H7 (cell line): ENCODE measurements around the gene OMP. TPM values are rescaled to one million over a fixed set of nuclear protein-coding genes. Genes with fewer than 3 reads are reported as not detected.
A peak's percentile ranks its signal among the peaks of the same experiment; 100 is the strongest.
"Not testable (repeated sequence)": the region's sequence is repeated elsewhere in the genome, so short reads cannot be mapped to it uniquely, and the experiment has no call there.

Experiments
- DNase-seq: peaks from one replicate; pipeline ENCODE4 v3.0.0; 2012
- H3K27me3 ChIP-seq: 2 replicates; pipeline ENCODE4 v1.6.0; 2011; ENCODE audit warnings: mild to moderate bottlenecking, low read length; ENCODE audit not compliant: control insufficient read depth, insufficient read depth
- H3K36me3 ChIP-seq: replicated peaks from 2 replicates; pipeline ENCODE4 v1.5.1; 2011; ENCODE audit warnings: low read length; ENCODE audit not compliant: control insufficient read depth, insufficient read depth
- H3K4me3 ChIP-seq: 2 replicates; pipeline ENCODE4 v1.5.1; 2011; ENCODE audit warnings: low read depth, mild to moderate bottlenecking, control low read depth, low read length, moderate library complexity; ENCODE audit not compliant: insufficient read depth
- total RNA-seq: library from RNA; depleted of rRNA; stranded (reverse); fragments of >200 nt; shearing (Covaris generic); gene quantifications from 2 replicates; pipeline ENCODE4 v1.2.3, GENCODE V29; 2014; rRNA removed

OMP gene, protein sequence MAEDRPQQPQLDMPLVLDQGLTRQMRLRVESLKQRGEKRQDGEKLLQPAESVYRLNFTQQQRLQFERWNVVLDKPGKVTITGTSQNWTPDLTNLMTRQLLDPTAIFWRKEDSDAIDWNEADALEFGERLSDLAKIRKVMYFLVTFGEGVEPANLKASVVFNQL
- not detected in 2 replicates for total RNA-seq

DNA sequence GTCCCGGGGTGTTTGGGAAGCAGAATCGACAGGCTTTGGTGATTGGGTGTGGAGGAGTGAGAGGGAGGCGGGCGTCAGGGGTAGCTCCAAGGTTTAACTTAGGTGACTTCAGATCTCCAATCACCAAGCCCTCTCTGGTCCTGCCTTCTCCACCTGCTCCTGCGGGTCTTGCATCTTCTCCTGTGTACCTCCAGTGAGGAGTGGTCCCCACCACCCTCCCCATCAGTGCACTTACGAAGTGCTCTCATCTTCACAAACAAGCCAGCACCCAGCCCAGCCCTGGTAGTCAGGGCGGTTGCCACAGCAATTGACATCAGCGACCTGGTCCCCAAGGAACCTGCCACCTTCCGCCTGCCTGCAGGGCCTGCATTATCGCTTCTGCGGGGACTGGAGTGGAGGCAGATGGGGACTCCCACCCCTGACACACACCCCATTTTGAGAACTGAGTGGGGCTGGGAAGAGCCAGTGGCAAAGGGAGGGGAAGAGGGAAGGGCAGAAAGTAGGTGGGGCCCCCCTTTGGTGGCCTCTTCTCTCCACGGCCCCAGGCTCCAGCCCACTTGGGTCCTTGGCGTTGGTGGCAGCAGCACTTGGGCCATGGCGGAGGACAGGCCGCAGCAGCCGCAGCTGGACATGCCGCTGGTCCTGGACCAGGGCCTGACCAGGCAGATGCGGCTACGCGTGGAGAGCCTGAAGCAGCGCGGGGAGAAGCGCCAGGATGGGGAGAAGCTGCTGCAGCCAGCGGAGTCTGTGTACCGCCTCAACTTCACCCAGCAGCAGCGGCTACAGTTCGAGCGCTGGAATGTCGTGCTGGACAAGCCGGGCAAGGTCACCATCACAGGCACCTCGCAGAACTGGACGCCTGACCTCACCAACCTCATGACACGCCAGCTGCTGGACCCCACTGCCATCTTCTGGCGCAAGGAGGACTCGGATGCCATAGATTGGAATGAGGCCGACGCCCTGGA lies at the start of gene OMP:
OMP (plus strand) TSS at position 595 of the 965 bp plus-strand sequence; CDS start at position 595, 0 bp downstream.
- Histone ChIP-seq H3K36me3 (no peaks in the 10 kb centered on the region), H3K4me3 (no peak within 1 kb of the TSS), H3K27me3 (no peaks in the 10 kb centered on the region)
- DNase-seq: no peak

DNA sequence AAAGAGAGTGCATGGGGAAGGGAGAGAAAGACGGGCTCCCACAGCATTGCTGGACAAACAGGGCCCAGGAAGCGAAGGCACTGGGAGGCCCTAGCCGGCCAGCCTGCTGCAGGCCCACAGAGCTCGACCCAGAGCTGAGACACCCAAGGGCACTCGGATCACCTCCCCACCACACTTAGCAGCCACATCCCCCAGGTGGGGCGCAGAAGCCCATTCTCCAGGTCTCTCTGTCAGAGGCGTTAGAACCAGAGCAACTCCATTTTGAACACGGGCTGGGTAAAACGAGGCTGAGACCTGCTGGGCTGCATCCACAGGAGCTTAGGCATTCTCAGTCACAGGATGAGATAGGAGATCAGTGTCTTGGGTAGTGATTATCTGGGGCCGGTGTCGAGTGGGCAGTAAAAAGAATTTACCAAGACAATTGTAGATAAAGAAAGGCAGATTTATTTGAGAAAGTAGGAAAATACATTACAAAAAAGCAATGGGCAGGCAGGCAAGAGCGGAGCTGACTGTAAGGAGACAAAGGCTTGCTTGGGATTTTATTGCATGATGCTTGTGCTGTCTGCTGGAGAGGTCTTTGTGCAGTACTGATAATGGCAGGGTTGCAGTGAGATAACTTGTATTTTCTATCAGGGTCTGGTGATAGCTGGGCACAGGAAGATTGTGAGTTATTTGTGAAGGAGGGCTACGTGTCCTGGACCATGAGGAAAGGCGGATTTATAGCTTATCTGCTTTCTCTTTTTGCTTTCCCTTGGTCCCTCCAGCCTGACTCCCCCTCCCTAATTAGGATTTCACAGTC lies 49.2 kb upstream of the OMP start:
- DNase-seq: no peak
- H3K4me3 ChIP-seq: no peak overlapping the region
- no peaks in the 10 kb centered on the region for H3K36me3 ChIP-seq
- H3K27me3 ChIP-seq: no peaks in the 10 kb centered on the region

DNA sequence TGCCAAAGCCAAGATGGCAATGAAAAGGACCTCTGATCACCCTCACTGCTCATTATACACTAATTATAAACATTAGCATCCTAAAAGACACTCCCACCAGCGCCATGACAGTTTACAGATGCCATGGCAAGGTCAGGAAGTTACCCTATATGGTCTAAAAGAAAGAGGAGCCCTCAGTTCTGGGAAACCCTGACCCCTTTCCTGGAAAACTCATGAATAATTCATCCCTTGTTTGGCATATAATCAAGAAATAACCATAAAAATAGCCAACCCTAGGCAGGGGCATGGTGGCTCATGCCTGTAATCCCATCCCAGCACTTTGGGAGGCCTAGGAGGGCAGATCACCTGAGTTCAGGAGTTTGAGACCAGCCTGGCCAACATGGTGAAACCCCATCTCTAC lies 48.6 kb upstream of the OMP start:
- DNase-seq: no peak
- Histone ChIP-seq H3K27me3 (no peaks in the 10 kb centered on the region), H3K36me3 (no peaks in the 10 kb centered on the region), H3K4me3 (no peak overlapping the region)

DNA sequence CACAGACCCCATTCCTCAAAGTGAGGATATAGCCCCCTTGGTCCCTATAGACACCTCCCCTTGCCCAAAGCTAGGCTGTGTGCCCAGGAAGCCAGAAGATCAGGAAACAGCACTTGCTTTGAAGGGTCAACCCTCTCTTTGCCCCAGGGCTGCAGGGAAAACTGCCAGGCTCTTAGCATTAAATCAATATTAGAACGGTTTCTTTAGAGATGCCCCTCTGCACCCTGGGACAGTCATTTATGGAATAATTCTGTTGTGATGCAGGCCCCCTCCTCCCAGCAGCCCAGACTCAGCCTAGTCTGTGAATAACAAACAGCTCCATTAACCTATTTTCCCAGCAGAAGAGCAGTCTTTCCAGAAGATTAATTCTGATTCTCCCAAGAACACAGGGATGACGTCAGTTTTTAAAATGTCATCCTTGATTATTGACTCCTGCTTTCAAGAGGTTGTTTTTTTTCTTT lies 47.5 kb upstream of the OMP start:
- no peak for DNase-seq
- Histone ChIP-seq H3K27me3 (no peaks in the 10 kb centered on the region), H3K36me3 (no peaks in the 10 kb centered on the region), H3K4me3 (no peak overlapping the region)

- DNase-seq: no peak
- H3K4me3 ChIP-seq: no peak overlapping the region
- no peaks in the 10 kb centered on the region for H3K36me3 ChIP-seq
- no peaks in the 10 kb centered on the region for H3K27me3 ChIP-seq
These were observed 46.7 kb upstream of the OMP start for GRCh38 chr11:77055913-77056312.

GRCh38 chr11:77056814-77057402 lies 45.7 kb upstream of the OMP start:
- Histone ChIP-seq H3K27me3 (no peaks in the 10 kb centered on the region), H3K4me3 (no peak overlapping the region), H3K36me3 (no peaks in the 10 kb centered on the region)
- no peak for DNase-seq

DNA sequence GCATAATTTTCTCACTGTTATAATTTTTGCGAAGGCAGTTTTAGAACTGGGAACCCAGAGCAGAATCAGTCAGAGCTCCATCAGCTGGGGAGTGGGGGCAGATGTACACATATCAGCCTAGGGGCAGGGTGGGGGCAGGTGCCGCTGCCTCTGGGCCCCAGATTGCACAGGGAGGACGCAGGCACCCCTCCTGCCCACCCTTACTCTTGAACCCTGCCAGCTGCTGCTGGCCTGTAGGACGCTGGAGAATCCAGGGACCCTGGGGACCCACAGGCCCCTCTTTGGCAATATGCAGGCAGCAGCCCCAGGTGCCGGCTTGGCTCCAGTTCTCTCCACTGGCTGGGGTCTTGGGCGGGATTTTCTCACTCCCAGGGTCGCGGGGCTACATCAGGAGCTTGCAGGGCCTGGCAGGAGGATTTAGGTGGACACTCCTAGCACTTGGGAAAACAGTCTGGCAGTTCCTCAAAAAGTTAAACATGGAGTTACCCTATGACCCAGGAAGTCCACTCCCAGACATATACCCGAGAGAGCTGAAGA lies 44.6 kb upstream of the OMP start:
- Histone ChIP-seq H3K36me3 (no peaks in the 10 kb centered on the region), H3K4me3 (no peak overlapping the region), H3K27me3 (no peaks in the 10 kb centered on the region)
- DNase-seq: no peak

GRCh38 chr11:77058900-77059299 lies 43.7 kb upstream of the OMP start:
- Histone ChIP-seq H3K4me3 (no peak overlapping the region), H3K27me3 (no peaks in the 10 kb centered on the region; the same call in 1 of the 2 replicates), H3K36me3 (no peaks in the 10 kb centered on the region)
- no peak for DNase-seq

DNA sequence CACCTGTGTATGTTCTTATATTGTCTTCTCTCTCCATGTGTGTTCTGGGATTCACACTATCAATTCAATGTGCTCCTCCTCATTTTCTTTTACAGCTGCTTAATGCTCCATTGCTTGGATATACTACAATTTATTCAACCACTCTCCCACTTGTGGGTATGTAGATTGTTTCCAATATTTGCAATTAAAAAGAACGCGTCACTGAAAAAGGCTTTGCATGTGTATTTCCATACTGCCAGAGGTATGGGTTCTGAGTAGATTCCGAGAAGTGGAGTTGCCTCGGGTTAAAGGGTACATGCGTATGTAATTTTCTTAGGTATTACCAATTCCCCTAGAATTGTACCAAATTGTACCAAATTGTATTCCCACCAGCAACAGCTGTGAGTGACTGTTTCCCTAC lies 42.8 kb upstream of the OMP start:
- Histone ChIP-seq H3K27me3 (no peaks in the 10 kb centered on the region; the same call in 1 of the 2 replicates), H3K4me3 (no peak overlapping the region), H3K36me3 (no peaks in the 10 kb centered on the region)
- DNase-seq: no peak

GRCh38 chr11:77060234-77060633 lies 42.4 kb upstream of the OMP start:
- no peak for DNase-seq
- Histone ChIP-seq H3K27me3 (peaks cover 1% of the 10 kb centered on the region; the same call in 1 of the 2 replicates), H3K4me3 (no peak overlapping the region), H3K36me3 (no peaks in the 10 kb centered on the region)

GRCh38 chr11:77061258-77061657 lies 41.4 kb upstream of the OMP start:
- DNase-seq, H3K4me3 ChIP-seq, H3K27me3 ChIP-seq, H3K36me3 ChIP-seq: not testable (repeated sequence)

GRCh38 chr11:77062924-77063323 lies 39.7 kb upstream of the OMP start:
- DNase-seq: peak; percentile 67
- no peak overlapping the region for H3K4me3 ChIP-seq
- peaks cover 4% of the 10 kb centered on the region; the same call in 1 of the 2 replicates for H3K27me3 ChIP-seq
- no peaks in the 10 kb centered on the region for H3K36me3 ChIP-seq

DNA sequence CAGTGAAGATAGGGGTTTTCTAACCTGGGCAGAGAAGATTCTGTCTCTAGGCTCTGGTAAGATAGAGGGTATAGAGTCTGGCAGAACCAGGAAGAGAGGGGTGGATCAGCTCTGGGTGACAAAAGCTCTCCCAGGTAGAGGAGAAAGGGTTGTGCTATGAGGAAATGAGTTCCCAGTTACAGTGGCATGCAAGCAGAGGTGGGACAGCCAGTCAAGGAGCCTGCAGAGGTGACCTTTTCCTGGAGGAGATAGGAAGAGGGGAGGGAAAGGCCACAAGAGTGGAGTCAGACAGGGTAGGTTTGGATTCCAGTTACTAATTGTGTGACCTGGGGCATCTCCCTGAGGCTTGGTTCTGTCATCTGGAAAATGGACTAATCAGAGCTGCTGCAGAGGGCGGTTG lies 39.2 kb upstream of the OMP start:
- no peak for DNase-seq
- Histone ChIP-seq H3K27me3 (peaks cover 4% of the 10 kb centered on the region; the same call in 1 of the 2 replicates), H3K36me3 (no peaks in the 10 kb centered on the region), H3K4me3 (no peak overlapping the region)

- H3K36me3 ChIP-seq: no peaks in the 10 kb centered on the region
- H3K27me3 ChIP-seq: peaks cover 4% of the 10 kb centered on the region; the same call in 1 of the 2 replicates
- no peak for DNase-seq
- H3K4me3 ChIP-seq: no peak overlapping the region
These were observed 38.8 kb upstream of the OMP start for GRCh38 chr11:77063861-77064260.
